Suprapubic skin (tissue), 4 donors: ENCODE measurements around the gene ATIC. TPM values are rescaled to one million over a fixed set of nuclear protein-coding genes. Genes with fewer than 3 reads are reported as not detected.

Experiments used
- DNase-seq, 2 donors: peaks; one replicate each; pipeline ENCODE4 v3.0.0-alpha.2; 2019; ENCODE audit warnings: low spot score in 2 of 2
- H3K27ac ChIP-seq: fragments of 200-600 bp; sonication (generic); one replicate; pipeline ENCODE4 v1.5.1; 2019
- H3K27me3 ChIP-seq: fragments of 200-600 bp; sonication (generic); one replicate; pipeline ENCODE4 v1.5.1; 2019
- H3K36me3 ChIP-seq: fragments of 200-600 bp; sonication (generic); one replicate; pipeline ENCODE4 v1.5.1; 2019
- H3K4me1 ChIP-seq: fragments of 200-600 bp; sonication (generic); one replicate; pipeline ENCODE4 v1.5.1; 2019
- H3K4me3 ChIP-seq: fragments of 200-600 bp; sonication (generic); one replicate; pipeline ENCODE4 v1.5.1; 2019; ENCODE audit warnings: mild to moderate bottlenecking
- H3K9me3 ChIP-seq: fragments of 200-600 bp; sonication (generic); one replicate; pipeline ENCODE4 v1.5.1; 2019
- CTCF ChIP-seq, 2 donors: fragments of 200-600 bp in 1 of 2; fragments of 450-650 bp in 1 of 2; sonication (generic) in 1 of 2; IDR thresholded peaks; one replicate each; pipeline ENCODE4 v1.5.1; 2016 to 2019; ENCODE audit warnings: antibody characterized with exemption in 2 of 2, mild to moderate bottlenecking in 1 of 2, moderate library complexity in 1 of 2
- EP300 ChIP-seq: sonication (generic); formaldehyde crosslinking; IDR thresholded peaks from one replicate; pipeline ENCODE4 v1.6.1; 2017; ENCODE audit warnings: antibody characterized with exemption
- POLR2A ChIP-seq, 2 donors: fragments of 450-650 bp; IDR thresholded peaks; one replicate each; pipeline ENCODE4 v1.6.1; 2017; ENCODE audit warnings: antibody characterized with exemption in 2 of 2, mild to moderate bottlenecking in 2 of 2, moderate library complexity in 2 of 2
- POLR2AphosphoS5 ChIP-seq, 3 donors: sonication (generic); formaldehyde crosslinking; IDR thresholded peaks; one replicate each; pipeline ENCODE4 v1.6.1; 2017; ENCODE audit warnings: antibody characterized with exemption in 3 of 3
- WGBS: methylation state at CpG from one replicate; pipeline ENCODE4 v1.1.5; 2018; 5-methylcytosine and 5-hydroxymethylcytosine counted together
- total RNA-seq, 4 donors: library from RNA; depleted of rRNA; stranded (reverse); fragments of >200 nt; gene quantifications; one replicate each; pipeline ENCODE4 v1.1.0, GENCODE V29; 2016

ATIC gene
- total RNA-seq, 4 donors from 2014 or later, result 22.7 to 49.8 (median 29.8) TPM

- Histone ChIP-seq H3K9me3 (no peaks in the 10 kb centered on the region), H3K4me1 (peaks cover 7% of the 10 kb centered on the region), H3K27ac (no peak overlapping the region), H3K27me3 (no peaks in the 10 kb centered on the region), H3K36me3 (no peaks in the 10 kb centered on the region), H3K4me3 (no peak overlapping the region)
- TF ChIP-seq POLR2AphosphoS5 (IDR thresholded peaks at IDR 0.05) (no peak), EP300 (no peak), CTCF (IDR thresholded peaks at IDR 0.05) (no peak), POLR2A (IDR thresholded peaks at IDR 0.05) (no peak)
- 63% methylated on average over 4 of the region's 4 CpGs for WGBS
- DNase-seq, result no peak
Observed at GRCh38 chr2:215270118-215270451, 41.8 kb upstream of the ATIC start.

- Histone ChIP-seq H3K36me3 (no peaks in the 10 kb centered on the region), H3K9me3 (no peaks in the 10 kb centered on the region), H3K4me1 (peaks cover 7% of the 10 kb centered on the region), H3K27me3 (no peaks in the 10 kb centered on the region), H3K27ac (no peak overlapping the region), H3K4me3 (no peak overlapping the region)
- no peak for TF ChIP-seq EP300
- no peak for TF ChIP-seq CTCF (IDR thresholded peaks at IDR 0.05)
- TF ChIP-seq POLR2AphosphoS5 (IDR thresholded peaks at IDR 0.05), result no peak
- TF ChIP-seq POLR2A (IDR thresholded peaks at IDR 0.05), result no peak
- 91% methylated on average over 2 of the region's 2 CpGs for WGBS
- no peak for DNase-seq
Observed at GRCh38 chr2:215271446-215271845, 40.4 kb upstream of the ATIC start.

GRCh38 chr2:215272918-215273317 lies 38.9 kb upstream of the ATIC start:
- H3K27me3 ChIP-seq, result no peaks in the 10 kb centered on the region
- no peak overlapping the region for H3K27ac ChIP-seq
- H3K4me3 ChIP-seq, result no peak overlapping the region
- DNase-seq, result no peak
- no peak for TF ChIP-seq CTCF (IDR thresholded peaks at IDR 0.05)
- TF ChIP-seq EP300, result no peak
- TF ChIP-seq POLR2AphosphoS5 (IDR thresholded peaks at IDR 0.05), result no peak
- TF ChIP-seq POLR2A (IDR thresholded peaks at IDR 0.05), result no peak
- H3K4me1 ChIP-seq, result peaks cover 7% of the 10 kb centered on the region
- no peaks in the 10 kb centered on the region for H3K36me3 ChIP-seq
- 84% methylated on average over 3 of the region's 3 CpGs for WGBS
- no peaks in the 10 kb centered on the region for H3K9me3 ChIP-seq

- Histone ChIP-seq H3K4me3 (no peak overlapping the region), H3K9me3 (no peaks in the 10 kb centered on the region), H3K27ac (no peak overlapping the region), H3K27me3 (no peaks in the 10 kb centered on the region), H3K36me3 (no peaks in the 10 kb centered on the region), H3K4me1 (no peaks in the 10 kb centered on the region)
- TF ChIP-seq CTCF (IDR thresholded peaks at IDR 0.05), result no peak
- TF ChIP-seq EP300, result no peak
- TF ChIP-seq POLR2A (IDR thresholded peaks at IDR 0.05), result no peak
- no peak for TF ChIP-seq POLR2AphosphoS5 (IDR thresholded peaks at IDR 0.05)
- WGBS, result 81% methylated on average over 7 of the region's 7 CpGs
- DNase-seq, result no peak
Observed at GRCh38 chr2:215274829-215275228, 37.0 kb upstream of the ATIC start.

- H3K4me3 ChIP-seq, result no peak overlapping the region
- no peak for DNase-seq
- H3K27ac ChIP-seq, result no peak overlapping the region
- H3K4me1 ChIP-seq, result no peaks in the 10 kb centered on the region
- no peaks in the 10 kb centered on the region for H3K27me3 ChIP-seq
- no peak for TF ChIP-seq POLR2AphosphoS5 (IDR thresholded peaks at IDR 0.05)
- no peak for TF ChIP-seq EP300
- TF ChIP-seq CTCF (IDR thresholded peaks at IDR 0.05), result no peak
- TF ChIP-seq POLR2A (IDR thresholded peaks at IDR 0.05), result no peak
- H3K36me3 ChIP-seq, result no peaks in the 10 kb centered on the region
- H3K9me3 ChIP-seq, result no peaks in the 10 kb centered on the region
- WGBS, result 83% methylated on average over 4 of the region's 4 CpGs
Observed at GRCh38 chr2:215275824-215276223, 36.0 kb upstream of the ATIC start.
